GM21390 (cell line): ENCODE results near the gene C1orf21.
"Not testable (repeated sequence)": the region's sequence is repeated elsewhere in the genome, so short reads cannot be mapped to it uniquely, and the experiment has no call there.

ENCODE experiments used
- ATAC-seq: cut with Tn5 transposase; IDR thresholded peaks from one replicate; pipeline ENCODE4 v1.9.1; 2021; ENCODE audit not compliant: unreplicated experiment

C1orf21 gene

GRCh38 chr1:184593597-184593996 is 206.8 kb downstream of the C1orf21 start:
- no peak for ATAC-seq

GRCh38 chr1:184595596-184595995 is 208.8 kb downstream of the C1orf21 start:
- no peak for ATAC-seq

- ATAC-seq: no peak
Measured at GRCh38 chr1:184596950-184597645, 210.3 kb downstream of the C1orf21 start.

GRCh38 chr1:184597650-184598357 is 211.0 kb downstream of the C1orf21 start:
- ATAC-seq: no peak

GRCh38 chr1:184598403-184599193 is 211.8 kb downstream of the C1orf21 start:
- ATAC-seq: no peak

- no peak for ATAC-seq
Measured at GRCh38 chr1:184604152-184604900, 217.5 kb downstream of the C1orf21 start.

GRCh38 chr1:184605941-184606340 is 219.1 kb downstream of the C1orf21 start:
- no peak for ATAC-seq

GRCh38 chr1:184606786-184607185 is 220.0 kb downstream of the C1orf21 start:
- no peak for ATAC-seq

GRCh38 chr1:184608581-184608980 is 221.8 kb downstream of the C1orf21 start:
- no peak for ATAC-seq

- ATAC-seq: no peak
Measured at GRCh38 chr1:184608990-184609389, 222.2 kb downstream of the C1orf21 start.

GRCh38 chr1:184610876-184611595 is 224.2 kb downstream of the C1orf21 start:
- no peak for ATAC-seq

GRCh38 chr1:184612229-184612628 is 225.4 kb downstream of the C1orf21 start:
- ATAC-seq: not testable (repeated sequence)

GRCh38 chr1:184614667-184615066 is 227.8 kb downstream of the C1orf21 start:
- no peak for ATAC-seq

- no peak for ATAC-seq
Measured at GRCh38 chr1:184615301-184615700, 228.5 kb downstream of the C1orf21 start.

GRCh38 chr1:184616504-184616903 is 229.7 kb downstream of the C1orf21 start:
- ATAC-seq: no peak

GRCh38 chr1:184617433-184618029 is 230.7 kb downstream of the C1orf21 start:
- no peak for ATAC-seq

GRCh38 chr1:184618851-184619250 is 232.0 kb downstream of the C1orf21 start:
- no peak for ATAC-seq

- ATAC-seq: no peak
Measured at GRCh38 chr1:184620469-184620868, 233.6 kb downstream of the C1orf21 start.

- no peak for ATAC-seq
Measured at GRCh38 chr1:184621260-184621659, 234.4 kb downstream of the C1orf21 start.
